Measurements from ENCODE around the gene MICAL2.

The MICAL2 gene

GRCh38 chr11:12139144-12139881 is 28.9 kb downstream of the MICAL2 start:
- TF ChIP-seq CSDC2 (CRISPR knock-in tag; IDR thresholded peaks at IDR 0.05) (0 out of 2 replicates have a peak, but pooled peaks have one; percentile 35), POU6F1 (CRISPR knock-in tag; IDR thresholded peaks at IDR 0.05; ENCODE audit: borderline replicate concordance, low read depth) (no peak), ZC3H10 (CRISPR knock-in tag; IDR thresholded peaks at IDR 0.05) (no peak)
- ATAC-seq: peak; percentile 6; the same call in 1 of the 3 replicates

GRCh38 chr11:12140186-12140793 is 29.9 kb downstream of the MICAL2 start:
- ATAC-seq: no peak

DNA sequence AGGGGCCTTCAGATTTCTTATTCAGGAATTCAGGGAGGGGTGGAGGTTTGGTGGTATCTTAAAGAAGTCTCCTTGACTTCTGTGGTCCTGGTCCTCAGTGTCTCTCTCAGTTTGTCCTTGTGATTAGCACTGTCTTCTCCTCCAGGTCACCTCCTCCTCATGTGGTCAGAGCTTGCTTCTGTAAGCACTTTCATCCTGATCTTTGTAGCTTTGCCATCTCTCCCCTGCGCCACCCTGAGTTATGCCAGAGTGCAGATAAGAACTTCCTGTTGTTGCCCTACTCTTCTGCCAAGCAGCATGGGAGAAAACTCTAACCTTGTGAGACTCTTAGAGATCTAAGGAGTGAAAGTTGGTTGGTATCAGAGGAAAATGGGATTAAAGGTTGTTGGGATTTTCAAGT is 30.9 kb downstream of the MICAL2 start:
- no peak for ATAC-seq
- TF ChIP-seq TOX (CRISPR knock-in tag; IDR thresholded peaks at IDR 0.05; ENCODE audit: borderline replicate concordance) (no peak), BACH2 (CRISPR knock-in tag; IDR thresholded peaks at IDR 0.05; ENCODE audit: borderline replicate concordance) (no peak), RARB (CRISPR knock-in tag; IDR thresholded peaks at IDR 0.05) (no peak), ZNF70 (CRISPR knock-in tag; IDR thresholded peaks at IDR 0.05) (no peak), GLIS3 (CRISPR knock-in tag; IDR thresholded peaks at IDR 0.05) (no peak)
- TF ChIP-seq, protein P1, sequence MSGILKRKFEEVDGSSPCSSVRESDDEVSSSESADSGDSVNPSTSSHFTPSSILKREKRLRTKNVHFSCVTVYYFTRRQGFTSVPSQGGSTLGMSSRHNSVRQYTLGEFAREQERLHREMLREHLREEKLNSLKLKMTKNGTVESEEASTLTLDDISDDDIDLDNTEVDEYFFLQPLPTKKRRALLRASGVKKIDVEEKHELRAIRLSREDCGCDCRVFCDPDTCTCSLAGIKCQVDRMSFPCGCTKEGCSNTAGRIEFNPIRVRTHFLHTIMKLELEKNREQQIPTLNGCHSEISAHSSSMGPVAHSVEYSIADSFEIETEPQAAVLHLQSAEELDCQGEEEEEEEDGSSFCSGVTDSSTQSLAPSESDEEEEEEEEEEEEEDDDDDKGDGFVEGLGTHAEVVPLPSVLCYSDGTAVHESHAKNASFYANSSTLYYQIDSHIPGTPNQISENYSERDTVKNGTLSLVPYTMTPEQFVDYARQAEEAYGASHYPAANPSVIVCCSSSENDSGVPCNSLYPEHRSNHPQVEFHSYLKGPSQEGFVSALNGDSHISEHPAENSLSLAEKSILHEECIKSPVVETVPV (CRISPR knock-in tag; IDR thresholded peaks at IDR 0.05): no peak
- TF ChIP-seq, protein P2, sequence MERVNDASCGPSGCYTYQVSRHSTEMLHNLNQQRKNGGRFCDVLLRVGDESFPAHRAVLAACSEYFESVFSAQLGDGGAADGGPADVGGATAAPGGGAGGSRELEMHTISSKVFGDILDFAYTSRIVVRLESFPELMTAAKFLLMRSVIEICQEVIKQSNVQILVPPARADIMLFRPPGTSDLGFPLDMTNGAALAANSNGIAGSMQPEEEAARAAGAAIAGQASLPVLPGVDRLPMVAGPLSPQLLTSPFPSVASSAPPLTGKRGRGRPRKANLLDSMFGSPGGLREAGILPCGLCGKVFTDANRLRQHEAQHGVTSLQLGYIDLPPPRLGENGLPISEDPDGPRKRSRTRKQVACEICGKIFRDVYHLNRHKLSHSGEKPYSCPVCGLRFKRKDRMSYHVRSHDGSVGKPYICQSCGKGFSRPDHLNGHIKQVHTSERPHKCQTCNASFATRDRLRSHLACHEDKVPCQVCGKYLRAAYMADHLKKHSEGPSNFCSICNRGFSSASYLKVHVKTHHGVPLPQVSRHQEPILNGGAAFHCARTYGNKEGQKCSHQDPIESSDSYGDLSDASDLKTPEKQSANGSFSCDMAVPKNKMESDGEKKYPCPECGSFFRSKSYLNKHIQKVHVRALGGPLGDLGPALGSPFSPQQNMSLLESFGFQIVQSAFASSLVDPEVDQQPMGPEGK (CRISPR knock-in tag; IDR thresholded peaks at IDR 0.05; ENCODE audit: borderline replicate concordance): no peak

More at GRCh38 chr11:12140186-12140793, 29.9 kb downstream of the MICAL2 start:
- TF ChIP-seq PPARA (CRISPR knock-in tag; IDR thresholded peaks at IDR 0.05; ENCODE audit: borderline replicate concordance): no peak
- TF ChIP-seq, protein P1 (CRISPR knock-in tag; IDR thresholded peaks at IDR 0.05): no peak
- TF ChIP-seq CSDC2 (CRISPR knock-in tag; IDR thresholded peaks at IDR 0.05): no peak
- TF ChIP-seq TOX (CRISPR knock-in tag; IDR thresholded peaks at IDR 0.05; ENCODE audit: borderline replicate concordance): no peak
- TF ChIP-seq, protein P2 (CRISPR knock-in tag; IDR thresholded peaks at IDR 0.05; ENCODE audit: borderline replicate concordance): no peak
- no peak for TF ChIP-seq ZFP30 (CRISPR knock-in tag; IDR thresholded peaks at IDR 0.05)
- TF ChIP-seq ESRRG (CRISPR knock-in tag; IDR thresholded peaks at IDR 0.05): no peak
- no peak for TF ChIP-seq TSHZ2 (CRISPR knock-in tag; IDR thresholded peaks at IDR 0.05)
- TF ChIP-seq ZNF8 (CRISPR knock-in tag; IDR thresholded peaks at IDR 0.05): no peak
- TF ChIP-seq ZFP3 (CRISPR knock-in tag; IDR thresholded peaks at IDR 0.05): no peak
- TF ChIP-seq RARB (CRISPR knock-in tag; IDR thresholded peaks at IDR 0.05): no peak
- no peak for TF ChIP-seq OSR1 (CRISPR knock-in tag; IDR thresholded peaks at IDR 0.05)
- no peak for TF ChIP-seq ARNTL (CRISPR knock-in tag; IDR thresholded peaks at IDR 0.05; ENCODE audit: borderline replicate concordance, low read depth)
- TF ChIP-seq POU6F1 (CRISPR knock-in tag; IDR thresholded peaks at IDR 0.05; ENCODE audit: borderline replicate concordance, low read depth): no peak
